ENCODE data around the gene OSBPL5. TPM values are rescaled to one million over a fixed set of nuclear protein-coding genes. Genes with fewer than 3 reads are reported as not detected.

Gene OSBPL5
- total RNA-seq, 1 experiment from 2014 or later = 9.6 TPM

DNA sequence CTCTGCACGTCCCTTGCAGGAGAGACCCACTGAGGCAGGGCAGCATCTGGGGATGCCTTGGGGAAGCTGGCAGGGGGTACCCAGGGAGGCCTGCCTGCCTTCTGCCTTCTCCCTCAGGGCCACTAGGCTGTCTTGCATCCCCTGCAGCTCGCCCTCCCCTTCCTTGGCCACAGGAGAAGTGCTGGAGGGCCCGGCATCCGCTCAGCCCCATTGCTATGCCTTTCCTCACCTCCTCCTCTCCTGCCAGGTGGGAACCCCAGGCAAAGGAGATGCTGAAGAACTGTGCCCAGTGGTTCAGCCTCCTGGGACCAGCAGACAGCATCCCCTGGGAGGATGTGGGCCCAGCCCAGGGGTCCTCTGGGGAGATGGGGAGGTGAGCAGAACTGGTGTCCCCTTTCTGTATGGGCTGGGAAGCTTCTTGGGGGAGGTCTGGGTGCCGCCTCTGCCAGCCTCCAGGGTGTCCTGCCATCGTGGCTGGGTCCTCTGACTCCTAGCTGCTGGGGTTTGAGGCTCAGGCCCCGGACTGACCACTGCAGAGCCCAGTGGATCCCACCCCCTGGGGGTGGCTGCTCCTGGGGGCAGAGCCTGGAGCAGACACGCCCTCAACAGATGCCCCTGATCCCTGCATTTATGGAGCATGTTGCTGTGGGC is 32.9 kb upstream of the OSBPL5 start:
- DNase-seq (ENCODE audit: low read depth) = no peak

DNA sequence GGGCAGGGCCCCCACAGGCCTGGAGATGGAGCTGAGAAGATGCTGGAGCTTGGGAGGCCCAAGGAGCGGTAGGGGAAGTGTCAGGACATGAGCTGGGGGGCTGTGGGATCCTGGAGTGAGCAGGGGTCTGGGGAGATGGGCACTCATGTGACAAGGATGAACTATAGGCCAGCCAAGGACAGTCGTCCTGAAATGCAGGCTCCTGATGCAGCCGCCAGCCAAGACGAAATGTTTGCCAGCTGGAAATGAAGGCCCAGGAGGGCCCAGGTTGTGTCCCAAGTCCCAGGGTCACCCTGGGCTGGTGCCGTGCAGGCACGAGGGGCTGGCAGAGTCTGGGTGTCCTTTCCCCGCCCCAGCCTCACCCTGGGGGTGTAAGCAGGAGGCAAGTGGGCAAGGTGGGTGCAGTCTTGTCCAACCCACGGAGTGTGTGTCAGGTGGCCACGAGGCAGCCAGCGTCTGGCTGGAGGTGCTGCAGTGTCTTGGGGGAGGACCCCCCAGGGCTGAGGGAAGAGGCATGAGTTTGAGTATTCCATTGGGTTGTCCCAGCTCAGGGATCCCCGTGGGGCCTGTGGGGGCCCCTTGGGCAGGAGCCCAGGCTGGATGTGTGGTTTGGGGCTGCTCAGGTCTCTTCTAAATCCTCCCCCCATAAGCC is 32.1 kb upstream of the OSBPL5 start:
- no peak for DNase-seq (ENCODE audit: low read depth)

DNA sequence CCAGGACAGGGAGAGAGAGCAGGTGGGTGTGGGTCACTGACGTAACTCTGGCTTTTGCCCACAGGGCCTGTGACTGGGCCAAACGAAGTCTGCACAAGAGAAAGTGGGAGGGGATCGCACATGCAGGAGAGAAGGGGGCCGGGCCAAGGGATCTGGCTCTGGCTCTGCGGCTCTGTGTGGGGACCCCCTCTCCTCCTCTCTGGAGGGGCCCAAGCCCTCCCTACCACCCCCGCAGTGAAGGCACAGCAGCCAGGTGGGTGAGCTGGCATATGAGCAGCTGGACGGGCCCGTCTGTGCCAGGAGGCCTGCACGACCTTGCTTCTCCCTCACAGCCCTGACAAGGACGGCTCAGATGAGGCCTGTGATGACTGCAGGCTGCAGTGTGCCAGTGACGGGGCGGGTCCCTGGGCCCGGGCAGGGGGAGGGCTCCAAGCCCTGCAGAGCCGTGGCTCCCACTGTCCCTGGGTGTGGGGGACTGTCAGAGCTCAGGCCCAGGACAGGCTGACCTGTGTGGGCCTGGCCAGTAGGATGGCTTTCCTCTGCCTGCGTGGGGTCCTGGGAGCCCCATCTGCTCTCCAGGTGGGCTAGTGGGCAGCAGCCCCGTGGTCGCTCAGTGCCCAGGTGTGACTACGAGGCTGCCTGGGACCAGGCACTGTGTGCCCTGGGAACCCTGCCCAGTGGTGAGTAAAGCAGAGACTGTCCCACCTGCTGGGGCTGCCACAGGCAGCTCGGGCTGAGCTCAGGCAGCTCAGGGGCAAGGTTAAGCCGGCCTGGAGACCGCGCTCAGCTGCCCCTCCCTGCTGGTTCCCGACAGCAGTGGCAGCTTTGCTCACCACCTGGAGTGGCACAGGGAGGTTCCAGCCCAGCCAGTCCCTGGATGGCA is 31.3 kb upstream of the OSBPL5 start:
- no peak for DNase-seq (ENCODE audit: low read depth)

DNA sequence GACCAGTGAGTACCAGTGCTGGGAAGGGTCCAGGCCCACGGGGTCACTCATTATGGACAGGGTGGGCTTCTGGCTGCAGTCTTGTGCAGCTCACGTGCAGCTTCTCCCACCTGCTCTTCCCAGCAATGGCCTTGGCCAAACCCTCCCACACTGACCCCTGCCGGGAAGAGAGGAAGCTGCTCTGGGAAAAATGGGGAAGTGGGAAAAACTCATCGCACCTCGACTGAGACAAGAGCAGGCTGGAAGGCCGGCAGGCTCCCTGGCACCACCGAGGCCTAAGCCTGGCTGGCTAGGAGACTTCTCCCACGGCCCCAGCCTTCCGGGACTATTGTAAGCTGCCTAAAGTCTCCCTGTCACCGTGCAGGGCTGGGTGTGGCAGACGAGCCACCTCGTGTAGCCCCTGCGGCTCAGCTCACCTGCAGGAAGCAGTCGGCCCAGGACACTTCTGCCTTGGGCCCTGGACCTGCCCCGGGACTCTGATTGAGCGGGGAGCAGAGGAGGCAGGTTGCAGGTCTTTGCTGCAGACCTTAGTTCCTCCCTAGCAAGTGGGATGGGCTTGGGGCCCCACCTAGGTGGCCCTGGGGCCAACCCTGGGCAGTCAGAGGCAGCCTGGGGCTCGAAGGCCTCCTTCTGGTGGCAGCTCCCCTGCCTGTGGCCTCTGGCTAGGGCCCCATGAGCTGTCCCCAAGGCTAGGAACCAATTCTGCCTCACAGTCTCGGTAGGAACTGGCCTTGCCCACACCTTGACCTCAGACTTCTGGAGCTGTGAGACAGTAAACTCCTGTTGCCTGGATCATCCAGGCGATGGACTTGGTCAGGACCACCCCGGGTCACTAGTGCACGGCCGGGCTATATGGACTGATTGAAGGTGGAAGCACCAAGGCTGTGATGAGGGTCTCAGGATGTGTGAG is 30.4 kb upstream of the OSBPL5 start:
- peak; percentile 31 for DNase-seq (ENCODE audit: low read depth)

DNA sequence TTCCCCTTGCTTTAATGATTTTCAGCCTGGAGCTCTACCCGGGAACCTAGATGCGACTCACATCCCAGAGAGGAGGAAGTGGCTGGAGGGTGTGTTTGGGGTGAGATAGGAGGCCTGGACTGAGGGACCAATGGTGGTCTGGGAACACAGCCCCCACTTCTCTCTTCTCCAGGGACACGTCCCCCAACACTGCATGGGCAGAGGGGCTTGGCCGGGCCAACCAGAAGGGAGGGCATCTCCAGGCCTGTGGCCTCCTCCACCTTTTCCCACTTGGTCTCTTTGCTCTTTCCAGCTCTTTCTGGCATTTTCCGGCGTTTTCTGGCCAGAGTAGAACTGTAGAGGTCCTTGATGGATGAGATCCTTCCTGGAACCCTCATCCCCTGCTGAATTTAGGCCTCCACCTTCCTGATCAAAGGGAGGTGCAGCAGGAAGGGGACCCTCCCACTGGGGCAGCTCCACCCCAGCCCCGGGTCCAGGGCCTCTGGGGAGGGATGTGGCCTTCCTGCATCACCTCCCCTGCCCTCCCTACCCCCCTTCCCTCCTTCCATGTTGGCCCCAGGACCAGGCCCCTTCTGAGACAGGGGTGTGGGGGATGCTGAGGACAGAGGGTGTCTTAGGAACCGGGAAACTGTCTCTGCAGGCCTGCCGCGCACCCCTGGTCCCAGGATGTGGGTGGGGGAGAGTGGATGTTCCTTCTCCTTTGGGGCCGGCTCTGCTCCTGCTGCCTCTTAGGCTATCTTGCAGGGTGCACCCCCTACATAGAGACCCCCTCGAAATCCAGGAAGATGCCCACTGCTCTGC is 29.1 kb upstream of the OSBPL5 start:
- no peak for DNase-seq (ENCODE audit: low read depth)

DNA sequence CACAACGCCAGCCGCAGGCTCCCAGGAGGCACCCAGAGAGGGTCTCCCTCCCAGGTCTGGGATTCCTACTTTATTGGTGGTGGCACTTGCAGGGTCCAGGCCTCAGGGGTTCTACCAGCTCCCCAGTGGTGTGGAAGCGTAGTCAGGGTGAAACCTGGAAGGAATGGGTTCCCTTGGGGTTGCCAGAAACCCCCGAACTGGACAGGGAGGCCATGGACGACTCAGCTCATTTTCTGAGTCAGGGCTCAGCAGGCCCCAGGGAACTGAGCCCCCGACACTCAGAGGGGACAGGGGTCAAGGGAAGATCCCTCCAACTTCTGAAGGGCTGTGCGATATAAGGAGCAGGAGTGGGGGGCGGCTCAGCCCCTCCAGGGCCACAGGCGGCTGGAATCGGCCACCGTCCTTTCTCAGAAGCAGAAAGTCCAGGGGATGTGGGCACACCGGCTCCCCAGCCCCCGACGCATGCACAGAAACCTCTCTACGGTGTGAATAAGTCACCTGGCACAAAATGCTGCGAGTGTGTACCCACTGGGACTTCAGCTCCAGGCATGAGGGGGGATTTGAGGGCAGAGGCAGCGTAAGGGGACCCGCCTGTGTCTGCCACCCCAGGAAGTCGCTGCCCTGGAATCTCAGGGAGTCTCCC is 28.4 kb upstream of the OSBPL5 start:
- DNase-seq (ENCODE audit: low read depth) = no peak

DNA sequence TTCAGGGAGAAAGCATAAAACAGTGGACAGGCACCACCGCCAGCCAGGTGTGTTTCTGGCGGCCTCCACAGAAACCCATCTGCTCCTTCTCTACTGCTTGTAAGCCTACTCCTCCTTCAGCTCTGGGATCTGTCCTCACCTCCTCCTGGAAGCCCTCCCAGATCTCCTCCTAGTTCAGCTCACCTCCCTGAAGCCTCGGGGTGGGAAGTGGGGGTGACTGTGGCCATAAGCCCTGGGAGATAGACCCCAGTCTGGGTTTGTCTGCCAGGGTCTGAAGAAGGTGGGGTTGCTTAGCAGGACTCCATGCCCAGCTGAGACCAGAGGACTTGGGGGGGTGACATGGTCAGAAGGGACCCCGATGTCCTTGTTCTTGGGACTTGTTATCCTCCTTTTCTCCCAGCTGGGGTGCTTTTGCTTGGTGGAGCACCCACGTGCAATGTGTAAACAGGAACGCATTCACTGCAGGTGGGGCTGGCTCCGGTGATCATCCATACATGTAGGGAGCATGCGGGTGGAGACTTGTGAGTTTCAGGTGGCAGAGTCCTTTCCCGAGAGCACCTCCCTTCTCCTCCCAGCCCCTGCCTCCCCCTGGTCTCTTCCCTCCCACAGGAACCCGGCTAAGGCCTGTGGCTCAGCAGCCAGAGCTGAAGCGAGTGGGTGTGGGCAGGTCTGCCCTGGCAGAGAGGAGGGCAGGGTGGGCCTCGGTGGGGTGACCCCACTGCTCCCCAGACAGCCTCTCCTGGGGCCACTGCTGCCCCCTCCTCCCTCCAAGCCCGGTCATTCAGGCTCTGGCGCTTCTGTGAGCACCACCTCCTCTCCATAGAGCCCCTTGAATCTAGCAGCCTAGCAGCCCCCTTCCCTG is 27.6 kb upstream of the OSBPL5 start:
- no peak for DNase-seq (ENCODE audit: low read depth)

DNA sequence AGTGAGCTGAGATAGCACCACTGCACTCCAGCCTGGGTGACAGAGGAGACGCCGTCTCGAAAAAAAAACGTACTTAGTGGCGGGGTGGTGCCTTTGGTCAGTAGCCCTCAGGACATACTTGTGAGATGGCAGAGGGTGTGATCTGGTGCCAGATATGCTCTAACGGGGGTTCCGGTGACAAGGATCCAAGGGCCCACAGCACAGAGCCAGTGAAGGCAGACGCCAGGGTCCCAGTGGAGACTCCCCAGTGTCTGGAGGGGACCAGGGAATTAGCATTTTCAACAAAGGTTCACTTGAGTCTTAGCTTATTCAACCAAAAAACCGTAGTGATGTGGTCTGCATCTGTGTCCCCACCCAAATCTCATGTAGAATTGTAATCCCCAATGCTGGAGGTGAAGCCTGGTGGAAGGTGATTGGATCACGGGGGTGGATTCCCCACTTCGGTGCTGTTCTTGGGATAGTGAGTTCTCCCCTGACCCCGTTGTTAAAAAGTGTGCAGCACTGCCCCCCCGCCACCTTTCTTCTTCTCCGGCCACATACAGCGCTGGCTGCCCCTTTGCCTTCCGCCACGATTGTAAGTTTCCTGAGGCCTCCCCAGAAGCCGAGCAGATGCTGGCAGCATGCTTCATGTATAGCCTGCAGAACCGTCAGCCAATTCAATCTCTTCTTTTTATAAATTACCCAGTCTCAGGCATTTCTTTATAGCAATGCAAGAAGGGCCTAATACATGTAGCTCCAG is 26.6 kb upstream of the OSBPL5 start:
- no peak for DNase-seq (ENCODE audit: low read depth)

DNA sequence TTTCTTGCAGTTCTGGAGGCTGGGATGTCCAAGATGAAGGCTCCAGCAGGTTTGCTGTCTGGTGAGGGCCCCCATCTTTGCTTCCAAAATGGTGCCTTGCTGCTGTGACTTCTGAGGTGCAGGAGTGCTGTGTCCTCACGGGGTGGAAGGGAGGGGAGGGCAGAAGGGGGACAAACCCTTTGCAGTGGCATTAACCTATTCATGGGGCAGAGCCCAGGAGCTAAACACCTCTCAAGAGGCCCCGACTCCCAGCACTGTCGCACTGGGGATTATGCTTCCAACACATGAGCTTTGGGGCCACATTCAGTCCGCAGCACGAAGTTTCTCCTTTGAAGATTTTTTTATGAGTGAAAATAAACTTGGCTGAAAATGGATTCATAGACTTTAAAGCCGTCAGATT is 25.5 kb upstream of the OSBPL5 start:
- DNase-seq (ENCODE audit: low read depth) = no peak

DNA sequence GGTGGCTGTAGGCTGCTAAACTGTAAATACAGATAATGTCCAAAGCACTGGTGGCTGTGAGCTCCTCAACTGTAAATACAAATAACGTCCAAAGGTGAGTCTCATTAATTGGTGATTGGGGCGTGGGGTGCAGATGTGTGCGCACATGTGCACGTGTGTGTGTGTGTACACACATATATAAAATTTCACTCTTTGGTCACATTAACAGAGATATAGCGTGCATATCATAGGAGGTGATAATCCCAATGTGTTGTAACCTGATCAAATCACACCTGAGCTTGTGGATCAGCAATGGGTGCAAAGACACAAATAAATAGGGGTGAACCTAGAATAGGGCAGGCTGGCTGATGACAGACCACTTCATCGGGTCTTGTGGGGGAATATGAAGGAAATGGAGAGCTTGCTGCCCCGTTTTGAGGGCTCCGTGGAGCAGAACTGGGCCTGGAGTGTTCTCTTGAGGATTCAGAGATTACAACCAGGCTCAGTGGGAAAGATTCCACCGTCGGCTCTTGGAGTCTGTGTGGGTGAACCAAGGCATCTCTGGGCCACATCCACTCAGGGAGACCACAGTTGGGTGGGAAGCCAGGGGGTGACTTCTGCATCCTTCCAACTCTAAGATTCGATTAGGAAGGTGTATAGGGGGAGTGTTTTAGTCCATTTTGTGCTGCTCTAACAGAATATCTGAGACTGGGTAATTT is 24.9 kb upstream of the OSBPL5 start:
- DNase-seq (ENCODE audit: low read depth) = no peak

DNA sequence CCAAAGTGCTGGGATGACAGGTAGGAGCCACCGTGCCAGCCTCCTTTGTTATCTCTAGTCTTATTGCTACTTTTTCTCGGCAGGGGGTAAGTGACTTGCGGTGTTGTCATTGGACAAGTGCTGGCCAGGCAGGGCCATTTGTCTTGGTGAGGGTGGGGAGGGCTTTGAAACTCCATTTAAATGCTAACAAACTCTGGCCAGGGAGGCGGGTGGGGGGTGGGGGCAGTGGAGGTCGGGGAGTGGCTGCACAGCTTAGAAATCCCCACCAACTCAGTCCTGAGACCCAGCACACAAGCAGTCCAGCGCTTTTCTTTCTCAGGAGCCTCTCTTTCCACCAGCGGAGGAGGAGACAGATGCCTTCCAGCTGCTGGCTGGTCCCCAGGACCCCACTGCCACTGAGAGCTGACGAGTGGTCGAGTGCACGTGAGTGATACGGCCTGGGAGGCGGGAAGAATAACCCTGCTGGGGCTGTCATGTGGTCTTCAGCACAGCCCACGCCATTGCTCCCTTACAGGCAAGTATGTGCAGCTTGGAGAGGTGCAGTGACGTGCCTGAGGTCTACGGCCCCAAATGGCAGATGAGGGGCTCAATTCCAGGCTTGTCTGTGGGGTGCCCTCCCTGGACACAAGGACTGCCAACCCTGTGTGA is 24.2 kb upstream of the OSBPL5 start:
- DNase-seq (ENCODE audit: low read depth) = no peak

DNA sequence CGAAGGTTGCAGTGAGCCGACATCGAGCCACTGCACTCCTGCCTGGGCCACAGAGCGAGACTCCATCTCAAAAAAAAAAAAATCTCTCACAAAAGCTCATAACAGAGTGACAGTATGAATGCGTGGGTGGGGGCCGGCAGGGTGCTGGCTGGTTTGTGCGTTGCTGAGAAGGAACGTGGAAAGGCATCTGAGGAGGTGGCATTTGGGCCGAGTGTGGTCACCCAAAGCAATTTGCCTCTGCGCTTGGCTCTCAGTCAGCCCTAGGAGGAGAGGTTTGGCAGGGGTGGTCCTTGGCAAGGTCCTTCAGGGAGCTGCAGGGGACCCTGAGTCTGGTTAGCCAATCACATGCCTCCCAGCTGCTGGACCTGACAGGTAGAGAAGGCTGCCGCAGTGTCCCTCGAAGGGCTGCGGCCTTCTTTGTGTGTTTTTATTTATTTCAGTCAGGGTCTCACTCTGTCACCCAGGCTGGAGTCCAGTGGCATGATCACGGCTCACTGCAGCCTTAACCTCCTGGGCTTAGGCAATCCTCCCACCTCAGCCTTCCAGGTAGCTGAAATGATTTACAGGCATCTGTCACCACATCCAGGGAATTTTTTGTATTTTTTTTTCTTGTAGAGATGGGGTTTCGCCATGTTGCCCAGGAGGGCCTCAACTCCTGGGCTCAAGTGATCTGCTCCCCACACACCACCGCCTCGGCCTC is 23.5 kb upstream of the OSBPL5 start:
- DNase-seq (ENCODE audit: low read depth) = no peak

DNA sequence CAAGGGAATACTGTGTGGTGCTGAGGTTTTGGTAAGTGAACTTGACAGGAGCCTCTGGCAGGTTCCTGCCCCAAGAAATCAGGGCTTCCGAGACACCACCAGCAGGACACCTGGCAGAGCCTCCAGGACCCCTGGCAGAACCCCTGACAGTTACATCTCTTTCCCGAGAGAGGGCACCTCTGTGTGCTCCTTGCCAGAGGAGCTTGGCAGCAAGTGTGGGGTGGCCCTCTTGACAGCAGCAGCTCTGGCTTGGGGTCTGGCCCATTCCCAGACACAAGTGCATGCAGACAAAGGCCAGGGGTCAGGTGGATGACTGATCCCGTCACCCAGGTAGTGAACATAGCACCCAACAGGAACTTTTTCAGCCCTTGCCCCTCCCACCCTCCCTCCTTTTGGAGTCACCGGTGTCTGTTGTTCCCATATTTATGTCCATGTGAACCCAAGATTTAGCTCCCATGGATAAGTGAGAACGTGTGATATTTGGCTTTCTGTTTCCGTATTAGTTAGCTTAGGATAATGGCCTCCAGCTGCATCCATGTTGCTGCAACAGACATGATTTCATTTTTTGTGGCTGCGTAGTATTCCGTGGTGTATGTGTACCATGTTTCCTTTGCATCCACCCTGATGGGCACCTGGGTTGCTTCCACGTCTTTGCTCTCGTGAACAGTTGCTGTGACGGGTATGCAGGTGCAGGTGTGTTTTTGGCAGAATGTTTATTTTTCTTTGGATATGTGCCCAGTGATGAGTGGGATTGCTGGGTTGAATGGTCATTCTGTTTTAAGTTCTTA is 21.2 kb upstream of the OSBPL5 start:
- DNase-seq (ENCODE audit: low read depth) = no peak

DNA sequence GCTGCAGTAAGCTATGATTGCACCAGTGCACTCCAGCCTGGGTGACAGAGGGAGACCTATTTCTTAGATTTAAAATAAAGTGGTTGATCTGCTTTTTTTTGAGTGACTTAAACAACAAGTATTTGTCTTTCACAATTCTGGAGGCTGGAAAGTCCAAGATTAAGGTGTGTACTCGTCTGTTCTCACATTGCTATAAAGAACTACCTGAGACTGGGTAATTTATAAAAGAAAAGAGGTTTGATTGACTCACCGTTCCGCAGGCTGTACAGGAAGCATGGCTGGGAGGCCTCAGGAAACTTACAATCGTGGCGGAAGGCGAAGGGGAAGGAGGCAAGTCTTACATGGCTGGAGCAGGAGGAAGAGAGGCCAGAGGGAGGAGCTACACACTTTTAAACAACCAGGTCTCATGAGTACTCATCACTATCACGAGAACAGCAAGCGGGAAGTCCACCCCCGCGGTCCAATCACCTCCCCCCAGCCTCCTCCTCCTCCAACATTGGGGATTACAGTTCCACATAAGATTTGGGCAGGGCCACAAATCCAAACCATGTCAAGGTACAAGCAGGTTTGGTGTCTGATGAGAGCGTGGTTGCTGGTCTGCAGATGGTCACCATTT is 19.7 kb upstream of the OSBPL5 start:
- no peak for DNase-seq (ENCODE audit: low read depth)

DNA sequence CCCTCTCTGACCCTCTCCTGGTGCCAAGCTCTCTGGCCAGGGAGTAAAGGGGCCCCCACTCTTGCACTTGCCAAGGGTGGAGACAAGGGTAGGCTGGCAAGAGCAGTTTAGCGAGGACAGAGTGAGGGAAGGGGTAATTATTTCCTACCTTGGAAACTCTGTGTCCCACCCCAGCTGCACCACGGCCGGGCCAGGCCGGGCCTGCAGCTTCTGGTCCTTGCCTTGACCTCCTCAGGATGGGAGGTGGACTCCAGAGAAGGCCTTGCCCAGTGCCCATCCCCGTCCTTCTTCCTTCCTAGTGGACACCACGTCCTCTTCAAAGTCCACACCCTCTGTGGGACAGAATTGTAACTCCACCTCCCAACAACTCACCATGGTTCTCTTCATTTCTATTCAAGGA is 18.4 kb upstream of the OSBPL5 start:
- DNase-seq (ENCODE audit: low read depth) = no peak
